K562 (cell line): ENCODE measurements around the gene NUTM1. TPM values are rescaled to one million over a fixed set of nuclear protein-coding genes. Genes with fewer than 3 reads are reported as not detected.

Experiments used
- BDP1 ChIP-seq: IDR thresholded peaks from 3 replicates; pipeline ENCODE4 v1.6.1; 2011; ENCODE audit not compliant: insufficient read length, insufficient read depth
- E2F5 ChIP-seq: sonication (generic); formaldehyde crosslinking; IDR thresholded peaks from 2 replicates; pipeline ENCODE4 v1.8.0; 2022; ENCODE audit warnings: mild to moderate bottlenecking, missing genetic modification reagents
- EGR1 ChIP-seq: fragments of 450-650 bp; conservative IDR thresholded peaks from 2 replicates; pipeline ENCODE4 v1.6.1; 2017; ENCODE audit warnings: mild to moderate bottlenecking
- IRF2 ChIP-seq: sonication (generic); formaldehyde crosslinking; IDR thresholded peaks from 2 replicates; pipeline ENCODE4 v1.8.1; 2022; ENCODE audit warnings: mild to moderate bottlenecking, missing genetic modification reagents
- MAZ ChIP-seq, 2 experiments: fragments of 450-650 bp in 1 of 2; sonication (generic) in 1 of 2; formaldehyde crosslinking; IDR thresholded peaks in 1 of 2; conservative IDR thresholded peaks in 1 of 2; 2 replicates each; pipeline versions ENCODE4 v1.4.0 to v1.5.0; 2020; ENCODE audit warnings: mild to moderate bottlenecking in 1 of 2, missing genetic modification reagents in 1 of 2
- MTA3 ChIP-seq: fragments of 450-650 bp; formaldehyde crosslinking; IDR thresholded peaks from 2 replicates; pipeline ENCODE4 v1.6.1; 2017; ENCODE audit warnings: mild to moderate bottlenecking, borderline replicate concordance
- POLR2A ChIP-seq: fragments of 450-650 bp; conservative IDR thresholded peaks from 2 replicates; pipeline ENCODE4 v1.6.1; 2016
- POLR3G ChIP-seq: IDR thresholded peaks from 2 replicates; pipeline ENCODE4 v1.6.1; 2011; ENCODE audit not compliant: insufficient read length, insufficient replicate concordance; ENCODE audit errors: extremely low read depth
- REST ChIP-seq, 2 experiments: fragments of 450-650 bp; formaldehyde crosslinking in 1 of 2; IDR thresholded peaks; 2 replicates each; pipeline versions ENCODE4 v1.4.0 to v1.6.1; 2014 to 2020; ENCODE audit warnings: mild to moderate bottlenecking in 2 of 2, borderline replicate concordance in 1 of 2, low read depth in 1 of 2
- SNAPC5 ChIP-seq: fragments of 250-450 bp; sonication (Bioruptor Pico); IDR thresholded peaks from 2 replicates; pipeline ENCODE4 v1.8.0; 2021; ENCODE audit warnings: moderate library complexity, mild to moderate bottlenecking, inconsistent platforms
- XRCC4 ChIP-seq: IDR thresholded peaks from one replicate; pipeline ENCODE4 v1.6.1; 2011; ENCODE audit not compliant: insufficient read depth, insufficient read length; ENCODE audit errors: extremely low read depth
- ZBTB9 ChIP-seq: fragments of 450-650 bp; formaldehyde crosslinking; IDR thresholded peaks from 2 replicates; pipeline ENCODE4 v1.4.0; 2020; ENCODE audit warnings: mild to moderate bottlenecking, moderate library complexity
- ZNF184 ChIP-seq: sonication (generic); formaldehyde crosslinking; IDR thresholded peaks from 2 replicates; pipeline ENCODE4 v1.5.0; 2020; ENCODE audit warnings: missing genetic modification reagents
- polyA plus RNA-seq, 8 experiments: library from polyadenylated mRNA; depleted of rRNA in 4 of 8; stranded (reverse) in 5 of 8; unstranded in 3 of 8; fragments of >200 nt; fragmentation: Nextera tagmentation in 2 of 8; fragmentation: Illumina TruSeq in 1 of 8; extraction: Ambion mirVana in 2 of 8; extraction: Trizol in 1 of 8; gene quantifications; 2 replicates each; pipeline versions ENCODE4 v1.2.1 to v1.2.3, GENCODE V29; 2011 to 2014; ENCODE audit warnings: inconsistent platforms in 1 of 8, missing spikeins in 1 of 8
- total RNA-seq, 7 experiments: library from RNA; depleted of rRNA in 6 of 7; stranded (reverse); fragments of >200 nt in 6 of 7; fragmentation: Illumina TruSeq in 2 of 7; extraction: Trizol in 2 of 7; gene quantifications; 2 replicates each; pipeline versions ENCODE4 v1.2.1 to v1.2.3, GENCODE V29; 2011 to 2021; ENCODE audit warnings: low replicate concordance in 1 of 7

NUTM1 gene
- total and polyA plus RNA-seq, 9 of the 15 experiments (the other 6 are each of a cell fraction or from before 2014, with no cell fraction given) = 0.01 to 0.05 (median 0.04) TPM; not detected in 4

GRCh38 chr15:34336231-34336990, 6.7 kb upstream of the NUTM1 start (continued):
- no peak for TF ChIP-seq E2F5
- no peak for TF ChIP-seq BDP1
- peak in 1 of 2 experiments; percentile 24; a peak in 1 of 4 replicates for TF ChIP-seq MAZ (CRISPR knock-in tag; conservative IDR thresholded peaks at IDR 0.05 in 1 of 2, IDR thresholded peaks at IDR 0.05 in 1 of 2)
- no peak for TF ChIP-seq ZNF184 (CRISPR knock-in tag)
- TF ChIP-seq XRCC4 = no peak
- TF ChIP-seq IRF2 = no peak
- no peak for TF ChIP-seq EGR1
- no peak for TF ChIP-seq MTA3
- no peak for TF ChIP-seq POLR3G
- TF ChIP-seq POLR2A = no peak
- TF ChIP-seq SNAPC5 (CRISPR knock-in tag) = no peak
- TF ChIP-seq REST (IDR thresholded peaks at IDR 0.05; ENCODE audit: borderline replicate concordance) = no peak
- TF ChIP-seq REST (CRISPR knock-in tag; IDR thresholded peaks at IDR 0.05; ENCODE audit: low read depth) = no peak
- TF ChIP-seq ZBTB9 (CRISPR knock-in tag) = peak; percentile 76; the same call in 1 of the 2 replicates
